Measurements from ENCODE around the gene ZMYND19.
"Not testable (repeated sequence)": the region's sequence is repeated elsewhere in the genome, so short reads cannot be mapped to it uniquely, and the experiment has no call there.

Gene ZMYND19

GRCh38 chr9:137552022-137552768 is 38.1 kb downstream of the ZMYND19 start:
- no peak for DNase-seq

- peak; percentile 91 for DNase-seq
Measured at GRCh38 chr9:137551264-137552021, 38.9 kb downstream of the ZMYND19 start, which contains the start of gene MRPL41. TSS of gene MRPL41 (plus strand) at chr9:137551879. CDS start at chr9:137552082, 203 bp downstream.

GRCh38 chr9:137550958-137551263 is 39.4 kb downstream of the ZMYND19 start:
- not testable (repeated sequence) for DNase-seq

GRCh38 chr9:137550231-137550621 is 40.1 kb downstream of the ZMYND19 start, which contains the start of gene PNPLA7:
TSS of gene PNPLA7 (minus strand) at chr9:137550402. CDS start at chr9:137550197, 205 bp downstream.
- peak; percentile 94 for DNase-seq

- DNase-seq = no peak
Measured at GRCh38 chr9:137547687-137548543, 42.4 kb downstream of the ZMYND19 start.

- DNase-seq = no peak
Measured at GRCh38 chr9:137545123-137545522, 45.2 kb downstream of the ZMYND19 start.

GRCh38 chr9:137544176-137544760 is 46.0 kb downstream of the ZMYND19 start:
- no peak for DNase-seq

GRCh38 chr9:137543237-137543963 is 46.9 kb downstream of the ZMYND19 start:
- DNase-seq = no peak

GRCh38 chr9:137542486-137542885 is 47.8 kb downstream of the ZMYND19 start:
- no peak for DNase-seq

- no peak for DNase-seq
Measured at GRCh38 chr9:137540536-137540935, 49.8 kb downstream of the ZMYND19 start.

- DNase-seq = no peak
Measured at GRCh38 chr9:137538058-137538457, 52.3 kb downstream of the ZMYND19 start.

GRCh38 chr9:137536594-137537131 is 53.6 kb downstream of the ZMYND19 start:
- DNase-seq = not testable (repeated sequence)

GRCh38 chr9:137535120-137535428 is 55.2 kb downstream of the ZMYND19 start:
- no peak for DNase-seq

- peak; percentile 82 for DNase-seq
Measured at GRCh38 chr9:137534256-137535119, 55.8 kb downstream of the ZMYND19 start.

- not testable (repeated sequence) for DNase-seq
Measured at GRCh38 chr9:137532891-137533468, 57.3 kb downstream of the ZMYND19 start.

Measured in NCI-H2029 (cell line).